ENCODE data around the gene SNRPD1.
"Not testable (repeated sequence)": the region's sequence is repeated elsewhere in the genome, so short reads cannot be mapped to it uniquely, and the experiment has no call there.

The SNRPD1 gene

DNA sequence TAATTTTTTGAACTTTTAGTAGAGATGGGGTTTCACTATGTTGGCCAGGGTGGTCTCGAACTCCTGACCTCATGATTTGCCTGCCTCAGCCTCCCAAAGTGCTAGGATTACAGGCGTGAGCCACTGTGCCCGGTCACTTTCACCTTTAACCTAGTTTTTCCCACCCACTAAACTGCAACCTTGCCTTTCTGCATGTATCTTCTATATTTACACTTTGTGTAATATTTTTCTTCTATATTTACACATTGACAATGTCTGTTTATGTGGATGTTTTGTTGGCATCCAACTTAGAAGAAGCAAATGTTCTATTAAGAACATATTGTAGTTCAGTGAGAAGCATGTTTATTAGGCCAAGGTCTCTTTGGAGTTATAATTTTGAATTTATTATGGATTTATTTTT lies 26.7 kb downstream of the SNRPD1 start:
- no peak for DNase-seq

DNA sequence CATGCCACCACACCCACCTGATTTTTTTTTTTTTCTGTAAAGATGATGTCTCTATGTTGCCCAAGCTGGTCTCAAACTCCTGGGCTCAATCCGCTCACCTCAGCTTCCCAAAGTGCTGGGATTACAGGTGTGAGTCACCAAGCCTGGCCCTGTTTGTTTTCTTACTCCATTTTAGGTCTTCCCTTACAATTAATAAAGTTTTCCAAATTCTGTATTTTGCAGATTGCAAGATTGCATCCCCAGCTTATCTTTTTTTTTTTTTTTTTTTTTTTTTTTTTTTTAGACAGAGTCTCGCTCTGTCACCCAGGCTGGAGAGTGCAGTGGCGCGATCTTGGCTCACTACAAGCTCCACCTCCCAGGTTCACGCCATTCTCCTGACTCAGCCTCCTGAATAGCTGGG lies 28.3 kb downstream of the SNRPD1 start:
- not testable (repeated sequence) for DNase-seq

DNA sequence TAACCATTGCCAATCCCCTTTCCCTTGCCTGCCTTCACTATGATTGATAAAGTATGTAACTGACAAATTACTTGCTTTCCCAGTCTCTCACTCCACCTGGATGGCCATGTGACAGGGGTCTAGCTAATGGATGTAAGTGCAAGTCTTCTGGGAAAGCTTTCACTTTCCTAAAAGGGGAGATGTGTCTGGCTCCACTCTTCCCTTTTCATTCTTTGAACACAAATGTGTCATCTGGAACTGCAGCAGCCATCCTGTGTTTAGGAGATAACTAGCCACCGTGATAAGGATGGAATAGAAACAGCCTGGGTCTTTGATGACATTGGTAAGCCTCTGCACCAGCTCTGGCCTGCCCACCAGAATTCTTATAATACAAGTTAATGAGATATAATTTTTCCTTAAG lies 38.2 kb downstream of the SNRPD1 start:
- DNase-seq, result no peak

DNA sequence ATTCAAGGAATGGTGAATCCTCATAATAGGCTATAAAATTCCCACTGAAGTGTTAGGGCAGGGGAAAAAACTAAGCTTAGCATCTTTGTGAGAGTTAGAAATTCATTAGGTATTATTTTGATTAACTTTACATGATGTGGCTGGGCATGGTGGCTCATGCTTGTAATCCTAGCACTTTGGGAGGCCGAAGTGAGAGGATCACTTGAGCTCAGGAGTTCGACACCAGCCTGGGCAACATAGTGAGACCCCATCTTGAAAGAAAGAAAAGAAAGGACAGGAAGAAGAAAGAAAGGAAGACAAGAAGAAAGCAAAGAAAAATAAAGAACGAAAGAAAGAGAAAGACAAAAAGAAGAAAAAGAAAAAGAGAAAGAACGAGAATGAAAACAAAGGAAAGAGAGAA lies 40.0 kb downstream of the SNRPD1 start:
- no peak for DNase-seq

DNA sequence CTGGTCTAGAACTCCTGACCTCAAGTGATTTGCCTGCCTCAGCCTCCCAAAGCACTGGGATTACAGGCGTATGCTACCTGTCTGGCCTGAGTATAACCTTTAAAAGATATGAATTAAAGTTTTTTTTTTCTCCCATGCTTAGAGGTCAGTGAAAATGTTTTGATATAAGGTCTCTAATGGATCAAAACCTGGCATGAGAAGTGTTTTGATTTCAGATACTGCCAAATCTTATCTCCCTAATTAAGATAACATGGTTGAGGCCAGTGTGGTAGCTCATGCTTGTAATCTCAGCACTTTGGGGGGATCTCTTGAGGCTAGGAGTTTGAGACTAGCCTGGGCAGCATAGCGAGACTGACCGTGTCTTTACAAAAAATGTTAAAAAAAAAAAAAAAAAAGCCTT lies 41.2 kb downstream of the SNRPD1 start:
- DNase-seq, result no peak

DNA sequence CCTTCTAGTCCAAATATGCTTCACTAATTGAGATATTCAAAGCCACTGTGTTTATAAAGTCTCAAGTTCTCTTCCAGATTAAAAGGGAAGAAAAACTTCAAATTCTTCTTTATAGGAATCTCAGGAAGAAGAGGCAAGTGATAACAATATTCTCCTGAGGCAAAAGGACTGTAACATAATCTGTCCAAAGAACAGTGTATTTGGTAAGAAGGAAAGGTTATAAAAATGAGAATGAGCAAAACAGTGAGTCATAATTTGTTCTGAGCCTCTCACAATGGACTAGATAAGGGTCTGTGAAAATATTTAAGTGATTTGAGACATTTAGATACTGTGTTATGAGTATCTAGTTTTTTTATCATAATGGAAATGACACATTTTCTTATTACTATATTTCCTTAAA lies 44.3 kb downstream of the SNRPD1 start:
- no peak for DNase-seq

DNA sequence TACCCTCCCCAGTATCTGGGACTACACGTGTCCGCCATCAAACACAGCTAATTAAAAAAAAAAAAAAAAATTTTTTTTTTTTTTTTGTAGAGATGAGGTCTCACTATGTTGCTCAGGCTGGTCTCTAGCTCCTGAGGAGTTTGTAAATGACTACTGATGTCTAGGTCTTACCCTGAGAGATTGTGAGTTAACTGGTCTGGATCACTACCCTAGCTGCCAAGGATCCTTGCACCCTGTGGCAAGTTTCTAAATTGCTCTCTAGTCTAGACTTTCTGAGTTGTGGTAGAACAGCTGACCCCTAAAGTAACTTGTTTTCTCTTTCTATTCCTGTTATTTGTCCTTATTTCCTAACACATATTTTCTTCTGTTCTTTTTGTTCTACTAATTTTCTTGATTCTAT lies 48.0 kb downstream of the SNRPD1 start:
- no peak for DNase-seq

DNA sequence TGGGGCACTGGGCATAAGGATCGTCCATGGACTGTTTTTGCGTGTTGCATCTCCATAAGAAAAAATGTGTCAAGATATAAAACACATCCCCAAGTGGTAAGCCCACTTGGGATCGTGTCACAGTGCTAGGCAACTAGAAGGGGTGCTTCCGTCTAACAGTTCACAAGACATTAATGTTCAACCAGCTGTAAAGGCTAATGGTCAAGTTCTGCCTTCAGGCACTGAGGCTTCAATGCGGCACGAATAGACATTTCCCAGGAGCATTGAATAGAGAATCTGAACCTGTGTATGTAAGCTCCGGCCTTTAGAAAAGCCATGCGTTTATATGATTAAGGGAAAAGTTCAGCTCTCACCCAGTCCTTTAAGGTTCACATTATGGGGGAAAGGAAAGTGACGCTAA lies 50.5 kb downstream of the SNRPD1 start:
- no peak for DNase-seq

DNA sequence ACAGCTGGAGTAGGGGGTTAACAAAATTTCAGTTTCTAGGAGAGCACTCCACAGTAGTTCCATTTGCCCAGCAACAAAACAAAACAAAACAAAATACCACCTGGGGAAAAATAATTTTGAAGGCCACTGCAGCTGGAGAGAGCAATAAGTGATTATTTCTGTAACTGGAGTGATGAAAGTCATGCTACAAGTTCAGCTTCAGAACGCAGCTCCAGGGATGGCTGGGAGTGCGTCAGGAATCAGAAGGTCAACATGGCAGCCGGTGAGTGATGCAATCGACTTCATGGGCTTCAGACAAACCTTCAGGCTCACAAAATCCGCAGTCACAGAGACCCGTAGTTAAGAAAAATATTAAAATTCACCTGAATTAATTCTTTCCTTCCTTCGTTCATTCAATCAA lies 51.5 kb downstream of the SNRPD1 start:
- DNase-seq, result no peak

DNA sequence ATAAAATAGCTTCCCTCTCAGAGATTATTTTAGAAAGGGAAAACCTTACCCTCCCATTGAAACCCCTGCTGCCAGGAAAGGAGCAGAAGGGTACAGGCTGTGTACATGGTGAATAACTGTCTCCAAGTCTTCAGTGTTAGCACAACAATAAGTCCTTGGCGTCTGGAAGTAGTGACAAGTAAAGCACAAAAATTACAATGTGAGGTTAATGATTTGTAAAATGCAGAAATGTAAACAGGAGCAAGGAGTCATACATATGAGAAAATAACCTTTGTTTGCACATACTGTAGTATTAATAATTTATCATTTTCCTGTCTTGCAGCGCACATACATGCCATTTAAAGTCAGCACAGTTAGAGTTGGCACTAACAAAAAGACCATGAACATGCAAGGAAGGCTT lies 52.0 kb downstream of the SNRPD1 start:
- no peak for DNase-seq

DNA sequence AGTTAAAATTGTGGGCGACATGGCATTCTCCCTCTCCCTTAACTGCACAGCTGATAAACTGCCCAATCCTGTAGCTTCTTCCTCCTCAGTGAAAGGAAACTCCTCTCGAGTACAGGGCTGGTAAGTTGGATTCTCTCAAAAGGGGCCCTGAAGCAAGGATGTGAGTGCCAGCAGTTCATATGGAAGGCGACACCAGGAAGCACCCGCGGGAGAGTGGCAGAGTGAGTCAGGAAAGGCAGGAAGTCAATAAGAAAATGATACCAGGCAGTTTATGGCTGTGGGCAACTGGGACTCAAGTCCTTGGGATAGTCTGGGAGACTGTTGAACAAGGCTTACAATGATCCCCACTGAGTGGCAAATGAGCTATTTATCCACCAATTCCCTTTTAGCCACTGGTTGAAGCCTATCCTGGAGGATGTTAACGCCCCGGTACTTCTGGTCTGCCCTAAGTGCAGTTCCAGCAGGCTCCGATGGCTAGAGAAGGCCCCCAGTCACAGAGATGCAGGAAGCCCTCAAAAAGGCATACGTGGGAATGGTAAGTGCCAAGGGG lies 57.7 kb downstream of the SNRPD1 start:
- DNase-seq, result peak; percentile 18

DNA sequence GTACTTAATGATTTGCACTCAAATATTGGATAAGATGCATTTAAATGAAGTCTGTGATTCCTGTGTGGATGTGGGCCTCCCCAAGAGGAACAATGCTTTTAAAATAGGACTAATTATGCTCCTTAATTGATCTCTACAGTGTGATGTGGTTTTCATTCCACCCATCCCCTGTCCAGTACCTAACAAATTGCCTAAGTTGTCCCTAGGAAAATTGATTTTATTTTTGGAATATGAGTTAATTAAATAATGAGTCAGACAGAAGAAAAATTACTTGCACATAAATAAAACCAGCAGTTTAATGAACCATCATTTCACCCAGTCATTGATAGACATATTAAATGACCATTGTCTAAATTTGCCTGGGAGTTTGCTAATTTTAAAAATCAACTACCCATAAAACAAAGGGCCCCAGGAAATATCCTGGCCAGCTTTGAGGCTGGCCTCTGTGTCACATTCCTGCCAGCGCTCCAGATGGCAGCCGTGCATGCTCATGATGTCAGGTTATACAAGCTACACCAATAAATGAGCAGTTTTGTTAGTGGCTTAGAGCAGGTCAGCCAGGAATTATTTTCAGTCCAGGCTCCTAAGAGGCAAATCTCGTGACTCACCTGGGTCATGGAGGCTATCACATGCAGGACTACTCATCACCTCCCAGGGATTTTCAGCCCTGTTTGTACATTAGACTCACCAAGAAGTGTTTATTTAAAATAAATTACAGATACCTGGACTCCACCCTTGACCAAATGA lies 60.6 kb downstream of the SNRPD1 start:
- no peak for DNase-seq

DNA sequence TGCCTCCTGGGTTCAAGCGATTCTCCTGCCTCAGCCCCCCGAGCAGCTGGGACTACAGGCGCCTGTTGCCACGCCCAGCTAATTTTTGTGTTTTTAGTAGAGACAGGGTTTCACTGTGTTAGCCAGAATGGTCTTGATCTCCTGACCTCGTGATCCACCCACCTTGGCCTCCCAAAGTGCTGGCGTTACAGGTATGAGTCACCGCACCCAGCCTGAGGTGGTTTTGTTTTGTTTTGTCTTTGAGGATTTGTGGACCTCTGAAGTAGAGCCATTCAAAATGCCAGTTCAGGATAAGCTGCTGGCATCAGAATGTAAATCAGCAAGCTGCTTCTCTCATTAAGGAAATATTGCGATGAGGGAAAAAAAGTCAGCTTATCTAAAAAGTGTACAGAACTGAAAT lies 63.2 kb downstream of the SNRPD1 start:
- not testable (repeated sequence) for DNase-seq

DNA sequence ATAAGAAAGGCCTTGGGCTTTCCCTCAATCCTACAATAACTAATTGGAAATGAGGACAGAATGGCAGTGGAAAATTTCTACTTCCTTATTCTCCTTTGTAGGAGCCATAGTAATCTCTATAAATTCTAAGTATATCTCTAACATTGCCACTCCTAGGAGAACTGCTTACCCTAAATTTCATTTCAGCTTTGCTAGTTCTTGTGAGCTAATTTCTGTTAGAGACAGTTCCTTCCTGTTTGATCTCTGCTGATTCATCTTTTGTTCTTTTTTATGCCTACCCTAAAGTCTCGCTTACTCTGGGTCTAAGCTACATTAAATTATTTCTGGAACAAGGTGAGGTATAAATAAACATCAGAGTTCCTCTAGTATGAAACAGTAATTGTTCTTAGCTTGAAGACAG lies 66.7 kb downstream of the SNRPD1 start:
- no peak for DNase-seq

DNA sequence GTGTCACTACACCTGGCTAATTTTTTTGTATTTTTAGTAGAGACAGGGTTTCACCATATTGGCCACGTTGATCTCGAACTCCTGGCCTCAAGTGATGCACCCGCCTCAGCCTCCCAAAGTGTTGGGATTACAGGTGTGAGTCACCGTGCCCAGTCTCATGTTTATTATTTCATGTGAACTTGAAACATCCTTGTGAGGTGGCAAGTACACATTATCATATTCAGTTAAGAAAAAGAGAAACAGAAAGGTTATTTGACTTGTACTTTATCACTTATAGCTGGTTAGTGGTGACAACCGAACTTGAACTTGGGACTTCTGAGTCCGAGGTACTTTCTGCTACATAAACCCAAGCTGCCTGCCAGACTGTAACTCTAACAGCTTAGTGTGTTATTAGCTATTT lies 68.0 kb downstream of the SNRPD1 start:
- DNase-seq, result no peak

DNA sequence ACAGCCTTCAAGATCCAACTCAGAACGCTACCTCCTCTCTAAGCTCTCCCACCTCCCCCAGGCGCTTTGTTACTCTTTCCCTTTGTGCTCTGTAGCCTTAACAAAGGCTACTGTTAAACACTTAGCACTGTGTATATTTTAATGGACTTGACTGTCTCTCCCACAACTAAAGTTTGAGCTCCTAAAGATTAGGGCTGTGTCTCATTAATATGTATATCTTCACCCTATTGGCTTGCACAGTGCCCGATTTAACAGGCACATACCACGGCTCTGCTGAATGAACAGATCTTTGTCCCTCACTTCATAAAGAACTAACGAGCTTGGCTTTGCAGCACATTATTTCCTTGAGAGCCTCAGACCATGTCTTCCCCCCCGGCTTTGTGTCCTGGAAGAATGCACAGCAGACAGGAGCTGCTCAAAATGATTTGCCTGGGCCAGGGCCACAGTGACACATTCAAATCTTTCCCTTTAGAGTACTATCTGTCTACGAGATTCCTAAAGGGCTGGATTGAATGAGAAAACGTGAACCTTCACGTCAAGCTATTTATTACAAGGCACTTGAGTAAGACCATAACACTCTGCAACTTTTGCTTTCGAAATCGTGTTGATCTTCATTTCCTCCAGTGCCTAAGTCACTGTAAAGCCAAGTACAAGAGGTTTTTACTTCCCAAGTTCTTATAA lies 70.4 kb downstream of the SNRPD1 start:
- DNase-seq, result no peak

All from DMS153 (cell line).